ENCODE data around the gene JAG1. TPM values are rescaled to one million over a fixed set of nuclear protein-coding genes. Genes with fewer than 3 reads are reported as not detected.

The JAG1 gene
- total and polyA plus RNA-seq, 9 of the 15 experiments (the other 6 are each of a cell fraction or from before 2014, with no cell fraction given) = 0.04 to 0.40 (median 0.07) TPM

DNA sequence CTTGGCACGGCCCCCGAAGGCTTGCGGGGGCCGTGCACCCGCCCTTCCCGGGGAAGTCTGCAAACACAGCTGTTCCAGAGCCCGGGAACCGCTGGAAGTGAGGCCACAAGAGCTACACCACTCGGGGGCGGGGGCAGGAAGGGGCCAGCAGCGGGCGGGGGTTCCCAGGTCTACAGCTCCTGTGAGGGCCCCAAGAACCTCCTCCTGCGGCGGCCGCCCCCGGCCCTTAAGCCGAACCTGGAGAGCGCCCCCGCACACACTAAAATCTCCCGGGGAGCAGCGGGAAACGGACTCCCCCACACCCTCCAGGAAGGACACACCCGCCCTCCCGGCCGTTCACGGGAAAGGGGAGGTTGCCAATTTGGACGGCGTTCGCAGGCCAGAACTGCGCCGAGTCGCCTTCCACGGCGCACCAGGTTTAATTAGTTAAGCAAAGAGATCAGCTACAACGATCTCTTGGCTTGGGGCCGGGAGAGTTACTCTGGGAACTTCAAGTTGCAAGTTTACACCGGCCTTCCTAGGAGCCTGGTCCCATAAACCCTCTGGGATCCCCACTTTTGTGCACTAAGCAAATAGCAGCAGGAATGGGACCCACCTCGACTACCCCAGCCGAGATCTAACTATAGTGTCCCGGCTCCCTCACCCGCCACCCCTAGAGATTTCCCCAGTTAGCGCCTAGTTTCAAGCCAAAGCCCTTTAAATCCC is 1.7 kb downstream of the JAG1 start:
- DNase-seq (ENCODE audit: extremely low read depth in 1 of 4, low spot score in 3 of 4) (peak; percentile 15 to 32 (median 28)), ATAC-seq (peak; percentile 5; the same call in 1 of the 3 replicates), FAIRE-seq (no peak)
- 2% methylated on average over 16 of the region's 42 CpGs for WGBS (ENCODE audit: insufficient coverage, low coverage, missing lambda C conversion rate)
- H2AFZ ChIP-seq (ENCODE audit: low read depth, low read length) = peak overlapping the region; percentile 65
- H3K27ac ChIP-seq (ENCODE audit: extremely low read depth, low read depth, low read length) = no peak overlapping the region
- H3K9ac ChIP-seq (ENCODE audit: insufficient read depth in 1 of 2, low read depth in 2 of 2, low read length in 2 of 2) = peak overlapping the region in 1 of 2 experiments; percentile 79; a peak in 2 of 4 replicates
- H4K20me1 ChIP-seq (replicated peaks; ENCODE audit: control insufficient read depth, insufficient read depth, low read length) = no peaks in the 10 kb centered on the region
- peak overlapping the region; percentile 66 for H3K4me2 ChIP-seq (ENCODE audit: insufficient read depth, low read length)
- no peaks in the 10 kb centered on the region for H3K36me3 ChIP-seq (ENCODE audit: control insufficient read depth, insufficient read depth, low read length)
- BruUV-seq (replicated peaks) = no TSS peak
- H3K4me1 ChIP-seq (replicated peaks in 1 of 2; ENCODE audit: control insufficient read depth in 2 of 2, insufficient read depth in 2 of 2, low read length in 2 of 2) = peaks cover 0 to 35% of the 10 kb centered on the region in 2 experiments; a peak in 2 of 5 replicates
- in situ Hi-C loops (cut with MboI) (no loop called here), intact Hi-C loops (cut with micrococcal nuclease) (no loop called here)
- peak overlapping the region; percentile 54; the same call in 1 of the 2 replicates for H3K4me3 ChIP-seq
- no peaks in the 10 kb centered on the region for H3K9me1 ChIP-seq (ENCODE audit: control insufficient read depth, insufficient read depth, low read length)
- peaks cover 3 to 32% of the 10 kb centered on the region in 2 experiments for H3K27me3 ChIP-seq (ENCODE audit: control insufficient read depth in 2 of 2, insufficient read depth in 2 of 2, low read length in 2 of 2)
- no peaks in the 10 kb centered on the region for H3K79me2 ChIP-seq (ENCODE audit: control insufficient read depth, insufficient read depth, low read length)
- CTCF ChIA-PET (ENCODE audit: low intra/inter-chr PET ratio) = no interaction called here
- POLR2A ChIA-PET = no interaction called here
- H3K9me3 ChIP-seq (replicated peaks; ENCODE audit: control insufficient read depth, insufficient read depth, low read depth, low read length) = no peaks in the 10 kb centered on the region
- TF ChIP-seq SFPQ (IDR thresholded peaks at IDR 0.05; ENCODE audit: low read depth, low read length) (no peak), HMBOX1 (IDR thresholded peaks at IDR 0.05) (peak; percentile 33; the same call in 1 of the 2 replicates), EGR1 (conservative IDR thresholded peaks at IDR 0.05) (peak; percentile 40; the same call in 1 of the 2 replicates)

All from K562 (cell line).